ENCODE results near the gene CD40.
"Not testable (repeated sequence)": the region's sequence is repeated elsewhere in the genome, so short reads cannot be mapped to it uniquely, and the experiment has no call there.

The CD40 gene

DNA sequence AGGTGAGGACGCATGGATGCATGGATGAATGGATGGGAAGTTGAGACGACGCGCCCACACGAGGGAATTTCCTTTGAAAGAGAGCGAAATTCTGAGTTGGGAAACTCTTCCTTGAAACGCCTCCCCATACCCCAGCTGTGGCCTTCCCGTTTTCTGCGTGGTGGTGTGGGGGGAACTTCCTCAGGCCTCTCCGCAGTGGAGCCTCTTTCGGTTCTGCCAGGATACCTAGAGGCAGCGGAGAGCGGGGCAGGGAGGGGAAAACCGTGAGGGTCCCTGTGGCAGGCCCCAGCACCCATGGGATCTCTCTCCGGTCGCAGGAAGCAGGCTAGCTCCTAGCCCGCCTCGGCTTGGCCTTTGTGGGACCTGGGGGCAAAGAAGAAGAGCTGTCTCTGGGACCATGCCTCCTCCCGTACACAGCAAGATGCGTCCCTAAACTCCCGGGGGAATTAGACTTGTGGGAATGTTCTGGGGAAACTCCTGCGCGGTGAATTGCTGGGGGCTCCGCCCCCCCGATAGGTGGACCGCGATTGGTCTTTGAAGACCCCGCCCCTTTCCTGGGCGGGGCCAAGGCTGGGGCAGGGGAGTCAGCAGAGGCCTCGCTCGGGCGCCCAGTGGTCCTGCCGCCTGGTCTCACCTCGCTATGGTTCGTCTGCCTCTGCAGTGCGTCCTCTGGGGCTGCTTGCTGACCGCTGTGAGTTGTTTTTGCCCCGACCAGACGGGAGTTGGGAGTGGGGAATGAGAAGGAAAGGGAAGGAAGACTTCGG is at the start of gene CD40:
CD40 (plus strand) TSS at position 611 of the 764 bp plus-strand sequence; CDS start at position 641, 30 bp downstream.
- DNase-seq (ENCODE audit: low read depth, low spot score) = peak; percentile 75

- DNase-seq (ENCODE audit: low read depth, low spot score) = peak; percentile 73
These were observed 47.8 kb upstream of the CD40 start for GRCh38 chr20:46070215-46070900.

DNA sequence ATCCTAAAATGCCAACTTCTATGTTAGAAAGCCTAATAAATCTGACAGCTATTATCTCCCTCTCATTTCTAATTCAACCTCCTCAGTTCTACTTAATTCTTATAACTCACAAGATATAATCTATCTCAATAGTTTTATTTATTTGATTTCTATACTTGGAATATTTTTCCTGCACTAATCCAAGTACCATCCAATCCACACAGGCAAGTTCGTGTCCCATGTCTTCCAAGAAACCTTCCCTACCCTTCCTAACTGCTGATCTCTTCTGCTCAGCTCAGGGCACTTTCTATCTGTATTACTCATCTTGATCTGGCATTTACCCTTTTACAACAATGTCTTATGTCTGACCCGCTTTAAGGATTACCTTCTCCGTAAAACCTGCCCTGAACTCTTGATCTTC is 46.5 kb upstream of the CD40 start:
- no peak for DNase-seq (ENCODE audit: low read depth, low spot score)

DNA sequence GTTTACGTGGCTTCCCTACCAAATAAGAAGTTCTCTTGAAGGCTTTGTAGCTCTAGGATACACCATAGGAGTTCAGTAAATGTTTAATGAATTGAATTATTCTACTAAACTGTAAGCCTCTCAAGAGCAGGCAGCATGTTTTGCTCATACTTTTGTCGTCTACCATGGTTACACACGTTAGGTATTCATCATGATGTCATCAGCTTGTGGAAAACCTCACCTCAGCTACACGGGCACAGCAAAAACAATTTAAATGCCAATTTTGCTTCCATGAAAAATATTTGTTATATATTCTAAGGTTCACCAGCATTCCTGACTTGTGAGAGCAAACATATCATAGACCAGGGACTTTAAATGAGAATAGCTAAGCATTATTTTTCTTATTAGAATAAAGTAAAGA is 45.1 kb upstream of the CD40 start:
- no peak for DNase-seq (ENCODE audit: low read depth, low spot score)

GRCh38 chr20:46073443-46073842 is 44.7 kb upstream of the CD40 start:
- DNase-seq (ENCODE audit: low read depth, low spot score) = peak; percentile 30

DNA sequence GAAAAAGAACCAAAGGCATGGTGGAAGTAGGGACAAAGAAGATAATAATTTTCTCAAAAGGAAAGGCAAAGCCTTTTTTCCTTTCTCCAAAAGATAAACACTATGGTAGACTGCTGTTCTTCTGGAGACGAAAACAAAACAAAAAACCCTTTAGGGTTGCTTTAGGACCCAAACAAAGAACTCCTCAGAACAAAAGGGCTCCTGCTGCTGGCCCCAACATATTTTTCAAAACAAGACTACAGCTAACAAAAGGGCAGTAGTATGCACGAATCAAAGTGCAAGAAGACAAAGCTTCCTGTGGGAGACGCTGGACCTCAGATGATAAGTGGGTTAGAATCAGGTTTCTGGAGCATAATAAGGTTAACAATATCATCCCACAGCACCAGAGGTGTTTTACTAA is 44.1 kb upstream of the CD40 start:
- no peak for DNase-seq (ENCODE audit: low read depth, low spot score)

GRCh38 chr20:46076806-46077205 is 41.3 kb upstream of the CD40 start:
- no peak for DNase-seq (ENCODE audit: low read depth, low spot score)

DNA sequence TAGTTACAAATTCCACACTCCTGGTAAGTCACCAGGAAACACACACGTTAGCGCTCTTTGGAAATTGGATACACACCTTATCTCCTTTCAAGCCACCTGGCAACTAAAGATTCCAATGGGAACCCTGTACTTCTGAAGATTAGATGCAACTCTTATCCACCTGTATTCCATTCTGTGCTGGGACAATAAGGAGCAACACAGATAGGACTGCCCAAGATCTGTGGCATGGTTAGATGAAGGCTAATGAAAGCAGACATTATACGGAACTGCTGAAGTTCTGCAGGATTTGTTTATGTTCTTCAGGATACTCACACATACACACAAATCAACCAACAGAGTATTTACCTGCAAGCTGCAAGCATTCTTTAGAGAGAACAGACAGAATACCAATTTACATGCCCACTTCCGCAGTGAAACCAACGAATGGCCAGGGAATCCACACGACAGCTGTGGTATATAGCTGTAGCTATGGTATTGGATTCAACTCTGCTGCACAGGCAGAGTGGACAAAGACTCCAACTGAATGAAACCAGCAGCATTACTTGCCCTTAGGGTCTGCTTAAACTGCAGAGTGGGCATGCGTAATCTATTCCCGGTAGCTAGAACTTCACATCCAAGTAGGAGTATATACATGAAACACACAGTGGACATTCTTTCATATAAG is 40.3 kb upstream of the CD40 start:
- no peak for DNase-seq (ENCODE audit: low read depth, low spot score)

GRCh38 chr20:46078954-46079353 is 39.2 kb upstream of the CD40 start:
- no peak for DNase-seq (ENCODE audit: low read depth, low spot score)

- no peak for DNase-seq (ENCODE audit: low read depth, low spot score)
These were observed 37.0 kb upstream of the CD40 start for GRCh38 chr20:46081074-46081473.

DNA sequence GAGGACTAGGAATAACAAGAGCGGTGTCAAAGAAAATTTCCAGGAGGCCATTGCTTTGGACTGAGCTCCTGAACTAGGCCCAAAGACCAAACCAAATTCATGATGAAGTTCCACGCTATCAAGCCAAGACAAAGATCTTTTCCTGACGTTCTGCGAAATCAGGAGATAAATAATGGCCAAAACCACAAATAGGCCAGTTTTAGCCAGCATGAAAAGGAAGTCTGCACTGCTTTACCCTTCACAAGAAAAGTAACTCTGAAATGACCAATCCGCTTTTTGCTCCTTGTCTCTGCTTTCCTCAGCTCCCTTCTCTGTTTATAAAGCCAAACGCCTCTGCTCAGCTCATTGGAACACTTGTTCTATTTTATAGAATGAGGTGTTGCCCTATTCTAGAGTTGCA is 35.0 kb upstream of the CD40 start:
- no peak for DNase-seq (ENCODE audit: low read depth, low spot score)

GRCh38 chr20:46083531-46084061 is 34.5 kb upstream of the CD40 start:
- DNase-seq (ENCODE audit: low read depth, low spot score) = no peak

DNA sequence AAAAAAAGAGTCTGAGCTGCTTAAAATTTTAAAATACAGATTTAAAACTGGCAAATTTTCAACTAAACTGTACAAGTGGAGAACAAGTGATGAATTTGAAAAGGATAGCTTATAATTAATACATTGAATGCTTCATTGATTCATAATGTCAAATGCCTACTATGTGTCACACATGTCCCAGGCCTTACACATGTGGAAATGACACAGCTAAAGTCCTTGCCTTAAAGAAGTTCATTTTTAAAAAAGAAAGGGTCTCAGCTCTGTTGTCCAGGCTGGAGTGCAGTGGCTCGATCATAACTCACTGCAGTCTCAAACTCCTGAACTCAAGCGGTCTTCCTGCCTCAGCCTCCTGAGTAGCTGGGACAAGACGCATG is 33.3 kb upstream of the CD40 start:
- no peak for DNase-seq (ENCODE audit: low read depth, low spot score)

DNA sequence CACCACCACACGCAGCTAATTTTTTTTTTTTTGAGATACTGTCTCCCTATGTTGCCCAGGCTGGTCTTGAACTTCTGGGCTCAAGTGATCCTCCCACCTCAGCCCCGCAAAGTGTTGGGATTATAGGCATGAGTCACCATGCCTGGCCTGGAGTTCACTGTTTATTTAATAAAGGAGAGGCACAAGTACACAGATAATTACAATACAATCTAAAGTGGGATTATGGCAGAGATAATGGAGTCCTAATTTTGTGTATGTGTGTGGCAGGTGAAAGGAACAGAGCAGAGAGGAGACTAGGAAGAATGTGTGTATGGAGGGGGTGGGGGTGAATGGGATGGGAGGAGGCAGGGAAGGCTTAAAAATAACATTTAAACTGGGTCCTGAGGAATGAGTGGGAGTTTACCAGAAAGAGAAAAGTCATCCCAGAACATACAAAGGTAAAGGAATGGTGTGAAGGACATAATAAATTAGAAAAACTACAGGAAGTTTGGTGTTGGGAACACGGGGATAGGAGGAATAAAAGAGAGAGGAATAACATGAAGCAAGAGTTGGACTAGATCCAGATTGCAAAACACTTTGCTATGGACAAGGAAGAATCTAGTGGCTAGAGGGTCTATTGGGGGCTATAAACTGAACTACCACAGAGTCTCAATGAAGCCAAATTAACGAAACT is 32.8 kb upstream of the CD40 start:
- peak; percentile 19 for DNase-seq (ENCODE audit: low read depth, low spot score)

- no peak for DNase-seq (ENCODE audit: low read depth, low spot score)
These were observed 31.0 kb upstream of the CD40 start for GRCh38 chr20:46087161-46087560.

- DNase-seq (ENCODE audit: low read depth, low spot score) = peak; percentile 49
These were observed 29.5 kb upstream of the CD40 start for GRCh38 chr20:46088409-46089166.

- DNase-seq (ENCODE audit: low read depth, low spot score) = no peak
These were observed 29.0 kb upstream of the CD40 start for GRCh38 chr20:46089167-46089416.

- peak; percentile 98 for DNase-seq (ENCODE audit: low read depth, low spot score)
These were observed 28.4 kb upstream of the CD40 start, which contains the start of gene NCOA5 for GRCh38 chr20:46089417-46090388. Gene NCOA5 (minus strand): TSS chr20:46089962. CDS start chr20:46079424, 10,538 bp downstream.

DNA sequence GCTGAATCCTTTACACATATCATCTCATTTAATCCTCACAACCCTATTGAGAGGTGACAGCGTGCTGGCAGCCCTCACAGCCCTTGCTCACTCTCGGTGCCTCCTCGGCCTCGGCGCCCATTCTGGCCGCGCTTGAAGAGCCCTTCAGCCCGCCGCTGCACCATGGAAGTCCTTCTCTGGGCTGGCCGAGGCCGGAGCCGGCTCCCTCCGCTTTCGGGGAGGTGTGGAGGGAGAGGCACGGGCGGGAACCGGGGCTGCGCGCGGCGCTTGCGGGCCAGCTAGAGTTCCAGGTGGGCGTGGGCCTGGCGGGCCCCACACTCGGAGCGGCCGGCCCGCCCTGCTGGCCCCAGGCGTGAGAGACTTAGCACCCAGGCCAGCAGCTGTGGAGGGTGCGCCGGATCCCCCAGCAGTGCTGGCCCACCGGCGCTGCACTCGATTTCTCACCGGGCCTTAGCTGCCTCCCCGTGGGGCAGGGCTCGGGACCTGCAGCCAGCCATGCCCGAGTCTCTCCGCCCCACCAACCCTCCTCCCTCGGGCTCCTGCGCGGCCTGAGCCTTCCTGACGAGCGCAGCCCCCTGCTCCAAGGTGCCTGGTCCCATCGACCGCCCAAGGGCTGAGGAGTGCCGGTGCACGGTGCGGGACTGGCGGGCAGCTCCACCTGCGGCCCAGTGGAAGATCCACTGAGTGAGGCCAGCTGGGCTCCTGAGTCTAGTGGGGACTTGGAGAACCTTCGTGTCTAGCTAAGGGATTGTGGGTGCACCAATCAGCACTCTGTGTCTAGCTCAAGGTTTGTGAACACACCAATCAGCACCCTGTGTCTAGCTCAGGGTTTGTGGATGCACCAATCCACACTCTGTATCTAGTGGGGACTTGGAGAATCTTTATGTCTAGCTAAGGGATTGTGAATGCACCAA is 26.2 kb upstream of the CD40 start:
- not testable (repeated sequence) for DNase-seq (ENCODE audit: low read depth, low spot score)

All from astrocyte of the hippocampus (primary cell).